GM19395 (cell line): ENCODE measurements around the gene CSTA.

Source experiments
- ATAC-seq: cut with Tn5 transposase; IDR thresholded peaks from one replicate; pipeline ENCODE4 v1.9.1; 2021; ENCODE audit warnings: mild to moderate bottlenecking, moderate library complexity; ENCODE audit not compliant: unreplicated experiment

CSTA gene

DNA sequence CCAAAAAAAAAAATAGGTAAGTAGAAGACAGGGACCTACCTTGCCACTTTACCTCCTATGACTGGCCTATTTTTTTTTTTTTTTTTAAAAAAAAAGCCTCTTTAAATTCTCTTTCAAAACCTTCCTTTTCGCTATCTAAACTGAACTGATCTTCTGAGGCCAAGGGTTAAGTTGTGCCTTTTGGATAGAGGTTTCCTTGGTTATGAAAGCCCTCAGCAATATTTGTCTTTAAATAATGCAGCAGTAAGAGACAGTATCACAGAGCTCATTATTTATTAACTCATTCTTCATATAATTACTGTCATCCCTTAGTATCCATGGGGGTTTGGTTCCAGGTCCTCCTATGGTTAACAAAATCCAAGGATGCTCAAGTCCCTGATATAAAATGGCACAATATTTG, 49.0 kb downstream of the CSTA start:
- no peak for ATAC-seq

- no peak for ATAC-seq
These were observed 52.9 kb downstream of the CSTA start for GRCh38 chr3:122377975-122378374.

DNA sequence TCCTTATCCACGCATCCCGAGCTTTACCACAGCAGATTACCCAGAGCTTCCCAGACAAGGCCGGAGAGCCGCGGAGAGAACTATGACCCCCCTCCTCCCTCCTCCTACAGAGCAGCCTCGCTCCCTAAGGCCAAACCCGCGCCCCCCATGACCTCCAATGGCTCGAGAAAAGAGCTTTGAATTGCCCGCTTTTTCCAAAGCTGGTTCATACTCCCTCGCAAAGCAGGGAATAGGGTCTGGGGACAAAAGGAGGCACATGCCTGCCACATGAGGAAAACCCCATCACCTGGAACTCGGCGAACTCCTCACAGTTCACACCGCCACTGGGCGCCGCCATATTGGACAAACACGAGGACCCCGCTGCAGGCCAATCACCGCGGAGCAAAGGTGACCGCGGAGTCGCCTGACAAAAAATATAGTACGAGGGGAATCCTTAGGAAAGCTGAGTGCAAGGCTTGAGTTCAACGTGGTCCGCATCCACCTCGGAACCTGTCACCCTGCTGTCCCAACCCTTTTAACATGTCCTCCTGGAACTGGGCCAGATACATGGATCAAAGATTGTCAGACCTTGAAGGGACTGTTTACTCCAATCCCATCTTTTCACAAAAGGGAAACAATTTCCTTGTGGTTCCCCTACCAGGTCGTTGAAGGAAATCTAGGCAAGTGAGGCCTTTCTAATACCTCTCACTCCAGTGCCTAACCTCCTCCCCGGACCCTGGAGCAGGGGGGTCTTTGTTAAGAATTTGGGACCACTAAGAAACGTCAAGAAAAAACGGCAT, 58.0 kb downstream of the CSTA start, which contains the start of gene MIX23:
TSS of gene MIX23 (minus strand) at position 344 of the 779 bp plus-strand sequence. CDS start at position 337, 7 bp downstream.
- peak; percentile 48 for ATAC-seq

GRCh38 chr3:122383771-122384697, 59.0 kb downstream of the CSTA start, which contains the start of gene FAM162A:
TSS of gene FAM162A (plus strand) at chr3:122384182. CDS start at chr3:122384266, 84 bp downstream.
- ATAC-seq, result peak; percentile 90

DNA sequence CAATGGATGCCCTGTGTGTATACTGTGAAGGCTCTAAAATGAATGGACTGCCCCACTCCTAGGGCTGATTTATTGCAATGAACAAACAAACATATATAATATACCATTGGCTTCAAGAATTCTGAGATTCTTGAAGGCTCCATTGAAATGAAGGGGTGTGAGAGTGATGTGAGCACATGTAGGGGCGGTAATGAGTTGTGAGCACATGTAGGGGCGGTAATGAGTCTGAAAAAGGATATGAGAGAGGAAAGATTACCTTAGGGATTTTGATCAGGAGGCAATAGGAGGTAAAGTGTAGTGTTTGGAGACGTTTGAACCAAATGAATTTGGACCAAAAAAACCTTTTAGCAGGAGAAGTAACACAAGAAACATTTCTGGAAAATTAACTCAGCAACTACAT, 62.7 kb downstream of the CSTA start:
- ATAC-seq, result no peak

DNA sequence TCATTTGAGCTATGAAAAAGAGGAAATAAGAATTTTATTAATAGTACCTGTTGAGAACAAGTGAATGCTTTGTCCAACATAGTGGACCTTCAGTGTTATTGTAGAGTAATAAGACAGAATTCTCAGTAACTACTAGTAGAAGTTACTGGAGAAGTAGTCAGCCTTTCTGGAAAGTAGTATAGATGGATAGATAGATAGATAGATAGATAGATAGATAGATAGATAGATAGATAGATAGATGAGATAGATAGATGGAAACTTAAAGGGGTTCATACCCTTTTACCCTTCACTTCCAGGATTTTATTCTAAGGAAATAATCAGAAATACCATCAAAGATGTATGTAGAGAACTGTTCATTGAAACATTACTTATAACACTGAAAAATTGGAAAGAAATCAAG, 64.1 kb downstream of the CSTA start:
- no peak for ATAC-seq

DNA sequence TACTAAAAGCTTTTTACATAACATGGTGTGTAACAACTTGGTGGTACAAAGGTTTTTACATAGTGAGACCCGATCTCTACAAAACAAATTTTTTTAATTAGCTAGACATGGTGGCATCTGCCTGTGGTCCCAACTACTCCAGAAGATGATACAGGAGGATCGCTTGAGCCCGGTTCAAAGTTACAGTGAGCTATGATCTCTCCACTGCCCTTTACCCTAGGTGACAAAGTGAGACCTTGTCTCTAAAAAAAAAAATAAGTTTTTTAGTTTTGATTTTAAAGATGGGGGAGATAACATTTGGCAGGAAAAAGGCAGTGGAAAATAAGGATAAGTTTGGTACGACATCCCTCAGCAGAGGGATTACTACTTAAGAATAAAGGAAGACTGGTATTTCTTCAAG, 64.8 kb downstream of the CSTA start:
- no peak for ATAC-seq

DNA sequence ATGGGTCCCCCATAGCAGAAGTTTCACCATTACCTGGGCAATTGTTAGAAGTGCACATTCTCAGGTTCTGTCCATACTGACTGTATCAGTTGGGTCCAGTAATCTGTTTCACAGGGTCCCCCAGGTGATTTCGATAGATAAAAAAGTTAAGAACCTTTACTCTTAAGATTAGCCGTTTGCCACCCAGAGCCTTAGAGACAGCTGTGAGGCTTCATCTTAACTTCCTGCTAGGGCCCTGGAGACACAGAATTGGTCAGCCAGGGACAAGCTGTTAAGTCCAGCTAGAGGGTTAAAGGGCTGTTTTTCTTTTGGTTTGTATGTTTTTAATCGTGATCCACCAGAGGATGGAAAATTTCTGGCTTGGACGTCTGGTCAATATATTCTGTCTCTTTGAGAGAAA, 65.6 kb downstream of the CSTA start:
- no peak for ATAC-seq
